K562 (cell line): ENCODE data around the gene SRSF11. TPM values are rescaled to one million over a fixed set of nuclear protein-coding genes. Genes with fewer than 3 reads are reported as not detected.

Experiments used
- ATAC-seq: fragments of 200-7000 bp; cut with Tn5 transposase; 3 replicates; pipeline ENCODE4 v1.9.1; 2020; ENCODE audit warnings: moderate library complexity
- BruUV-seq: library from RNA; stranded (reverse); fragments of 400-500 nt; replicated peaks from 2 replicates; lab custom pipeline; 2021; lab: Mats Ljungman, UMichigan
- CTCF ChIA-PET: fragments of 300-600 bp; formaldehyde crosslinking; extraction: SDS; loops from one replicate; lab custom pipeline; 2021; ENCODE audit warnings: low intra/inter-chr PET ratio; lab: Yijun Ruan, JAX
- POLR2A ChIA-PET: fragments of 300-600, 350-650 bp; sonication (Branson Sonifier 250); formaldehyde crosslinking; extraction: SDS; loops from one replicate; lab custom pipeline; 2021; ENCODE audit warnings: antibody characterized with exemption, inconsistent platforms; lab: Yijun Ruan, JAX
- DNase-seq, 4 experiments: peaks; one replicate each; pipeline versions ENCODE4 v3.0.0 to v3.0.0-alpha.2; 2011 to 2018; ENCODE audit warnings: low spot score in 3 of 4, mixed read lengths in 3 of 4; ENCODE audit errors: extremely low read depth in 1 of 4
- FAIRE-seq: peaks from 2 replicates; lab custom pipeline; 2011; peaks lifted over from hg19 to GRCh38; lab: Jason Lieb, UNC
- H2AFZ ChIP-seq: 2 replicates; pipeline ENCODE4 v1.6.0; 2011; ENCODE audit warnings: low read depth, low read length, control low read depth, inconsistent platforms
- H3K27ac ChIP-seq: fragments of 200-600 bp; 3 replicates; pipeline ENCODE4 v1.8.0; 2011; ENCODE audit warnings: low read depth, mild to moderate bottlenecking, control low read depth, inconsistent platforms, low read length, moderate library complexity, mixed read lengths; ENCODE audit errors: extremely low read depth
- H3K27me3 ChIP-seq, 2 experiments: fragments of 300-600 bp in 1 of 2; 2 replicates in 1 of 2; 3 replicates in 1 of 2; pipeline versions ENCODE4 v1.6.0 to v1.8.0; 2011; ENCODE audit warnings: inconsistent platforms in 2 of 2, low read length in 2 of 2, mild to moderate bottlenecking in 1 of 2, mixed read lengths in 1 of 2, moderate library complexity in 1 of 2; ENCODE audit not compliant: control insufficient read depth in 2 of 2, insufficient read depth in 2 of 2
- H3K36me3 ChIP-seq: fragments of 300-600 bp; 3 replicates; pipeline ENCODE4 v1.8.0; 2011; ENCODE audit warnings: mild to moderate bottlenecking, low read length, inconsistent platforms; ENCODE audit not compliant: control insufficient read depth, insufficient read depth
- H3K4me1 ChIP-seq, 2 experiments: fragments of 200-600 bp in 1 of 2; replicated peaks in 1 of 2; 2 replicates in 1 of 2; 3 replicates in 1 of 2; pipeline versions ENCODE4 v1.5.1 to v1.8.0; 2011; ENCODE audit warnings: inconsistent platforms in 2 of 2, low read length in 2 of 2, mild to moderate bottlenecking in 1 of 2, mixed read lengths in 1 of 2, moderate library complexity in 1 of 2; ENCODE audit not compliant: control insufficient read depth in 2 of 2, insufficient read depth in 2 of 2
- H3K4me2 ChIP-seq: 2 replicates; pipeline ENCODE4 v1.6.1; 2011; ENCODE audit warnings: low read length, control low read depth, inconsistent platforms, mixed read lengths; ENCODE audit not compliant: insufficient read depth
- H3K4me3 ChIP-seq: fragments of 200-600 bp; sonication (generic), shearing (Covaris generic); 2 replicates; pipeline ENCODE4 v1.5.1; 2016; ENCODE audit warnings: control low read depth, inconsistent platforms
- H3K79me2 ChIP-seq: fragments of 200-600 bp; 3 replicates; pipeline ENCODE4 v1.8.0; 2011; ENCODE audit warnings: low read length, inconsistent platforms; ENCODE audit not compliant: control insufficient read depth, insufficient read depth
- H3K9ac ChIP-seq, 2 experiments: 2 replicates each; pipeline versions ENCODE4 v1.6.0 to v1.6.1; 2011; ENCODE audit warnings: low read depth in 2 of 2, low read length in 2 of 2, control low read depth in 1 of 2, inconsistent platforms in 1 of 2, mild to moderate bottlenecking in 1 of 2, mixed read lengths in 1 of 2; ENCODE audit not compliant: insufficient read depth in 1 of 2
- H3K9me1 ChIP-seq: one replicate; pipeline ENCODE4 v1.6.0; 2011; ENCODE audit warnings: inconsistent platforms, mild to moderate bottlenecking, low read length, moderate library complexity; ENCODE audit not compliant: control insufficient read depth, insufficient read depth
- H3K9me3 ChIP-seq: replicated peaks from 2 replicates; pipeline ENCODE4 v1.5.1; 2011; ENCODE audit warnings: low read depth, low read length, inconsistent platforms; ENCODE audit not compliant: control insufficient read depth, insufficient read depth
- H4K20me1 ChIP-seq: replicated peaks from 2 replicates; pipeline ENCODE4 v1.6.1; 2011; ENCODE audit warnings: low read length, inconsistent platforms, mixed read lengths; ENCODE audit not compliant: control insufficient read depth, insufficient read depth
- WGBS: fragments of 100-300 bp; shearing (Covaris generic); methylation state at CpG from one replicate; pipeline ENCODE4 v1.1.6; 2016; ENCODE audit warnings: low coverage, mixed read lengths; ENCODE audit not compliant: insufficient coverage; ENCODE audit errors: missing lambda C conversion rate; 5-methylcytosine and 5-hydroxymethylcytosine counted together
- in situ Hi-C: fragments of 300-500 bp; cut with MboI; formaldehyde crosslinking; loops from 4 replicates; pipeline ENCODE4 v1.15.0; 2018; ENCODE audit warnings: inconsistent platforms, mixed read lengths
- intact Hi-C: fragments of 100-400 bp; cut with micrococcal nuclease; formaldehyde crosslinking; loops from 2 replicates; pipeline ENCODE4 v1.14.2; 2022
- polyA plus RNA-seq, 8 experiments: library from polyadenylated mRNA; depleted of rRNA in 4 of 8; stranded (reverse) in 5 of 8; unstranded in 3 of 8; fragments of >200 nt; fragmentation: Nextera tagmentation in 2 of 8; fragmentation: Illumina TruSeq in 1 of 8; extraction: Ambion mirVana in 2 of 8; extraction: Trizol in 1 of 8; gene quantifications; 2 replicates each; pipeline versions ENCODE4 v1.2.1 to v1.2.3, GENCODE V29; 2011 to 2014; ENCODE audit warnings: inconsistent platforms in 1 of 8, missing spikeins in 1 of 8
- total RNA-seq, 7 experiments: library from RNA; depleted of rRNA in 6 of 7; stranded (reverse); fragments of >200 nt in 6 of 7; fragmentation: Illumina TruSeq in 2 of 7; extraction: Trizol in 2 of 7; gene quantifications; 2 replicates each; pipeline versions ENCODE4 v1.2.1 to v1.2.3, GENCODE V29; 2011 to 2021; ENCODE audit warnings: low replicate concordance in 1 of 7
- TF ChIP-seq, protein P1 (sequence below): fragments of 200-600 bp; sonication (generic); IDR thresholded peaks from one replicate; pipeline ENCODE4 v1.6.1; 2012; ENCODE audit warnings: mild to moderate bottlenecking, low read depth, low read length, inconsistent platforms

Gene SRSF11
- total and polyA plus RNA-seq, 9 of the 15 experiments (the other 6 are each of a cell fraction or from before 2014, with no cell fraction given): 76.9 to 418 (median 190) TPM

DNA sequence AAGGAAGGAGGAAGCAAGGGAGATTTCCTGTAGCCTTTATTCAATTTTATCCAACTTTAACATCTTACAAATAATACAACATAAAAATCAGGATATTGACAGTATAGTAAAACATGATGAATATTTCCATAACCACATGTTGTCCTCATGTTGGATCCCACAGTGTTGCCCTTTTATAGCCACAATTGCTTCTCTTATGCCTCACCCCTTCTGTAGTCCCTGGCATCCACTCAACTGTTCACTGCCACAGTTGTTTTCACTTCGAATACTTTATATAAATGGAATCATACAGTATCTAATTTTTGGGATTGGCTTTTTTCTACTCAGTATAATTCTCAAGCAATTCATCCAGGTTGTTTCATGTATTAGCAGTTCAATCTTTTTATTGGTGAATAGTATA is 44.8 kb downstream of the SRSF11 start:
- in situ Hi-C loops: no loop called here

More for the DNA sequence above, 44.8 kb downstream of the SRSF11 start:
- Histone ChIP-seq H3K9me3 (no peaks in the 10 kb centered on the region), H3K27ac (no peak overlapping the region), H3K9ac (no peak overlapping the region), H3K4me3 (no peak overlapping the region), H3K27me3 (no peaks in the 10 kb centered on the region), H4K20me1 (no peaks in the 10 kb centered on the region), H3K36me3 (peaks cover 27% of the 10 kb centered on the region; the same call in 2 of the 3 replicates), H2AFZ (no peak overlapping the region), H3K79me2 (no peaks in the 10 kb centered on the region), H3K4me1 (no peaks in the 10 kb centered on the region; a peak in 1 of 5 replicates), H3K9me1 (no peaks in the 10 kb centered on the region), H3K4me2 (no peak overlapping the region)
- no peak for FAIRE-seq
- CTCF ChIA-PET: no interaction called here
- intact Hi-C loops: no loop called here
- no peak for DNase-seq
- no peak; the same call in 2 of the 3 replicates for ATAC-seq
- TF ChIP-seq, protein P1, sequence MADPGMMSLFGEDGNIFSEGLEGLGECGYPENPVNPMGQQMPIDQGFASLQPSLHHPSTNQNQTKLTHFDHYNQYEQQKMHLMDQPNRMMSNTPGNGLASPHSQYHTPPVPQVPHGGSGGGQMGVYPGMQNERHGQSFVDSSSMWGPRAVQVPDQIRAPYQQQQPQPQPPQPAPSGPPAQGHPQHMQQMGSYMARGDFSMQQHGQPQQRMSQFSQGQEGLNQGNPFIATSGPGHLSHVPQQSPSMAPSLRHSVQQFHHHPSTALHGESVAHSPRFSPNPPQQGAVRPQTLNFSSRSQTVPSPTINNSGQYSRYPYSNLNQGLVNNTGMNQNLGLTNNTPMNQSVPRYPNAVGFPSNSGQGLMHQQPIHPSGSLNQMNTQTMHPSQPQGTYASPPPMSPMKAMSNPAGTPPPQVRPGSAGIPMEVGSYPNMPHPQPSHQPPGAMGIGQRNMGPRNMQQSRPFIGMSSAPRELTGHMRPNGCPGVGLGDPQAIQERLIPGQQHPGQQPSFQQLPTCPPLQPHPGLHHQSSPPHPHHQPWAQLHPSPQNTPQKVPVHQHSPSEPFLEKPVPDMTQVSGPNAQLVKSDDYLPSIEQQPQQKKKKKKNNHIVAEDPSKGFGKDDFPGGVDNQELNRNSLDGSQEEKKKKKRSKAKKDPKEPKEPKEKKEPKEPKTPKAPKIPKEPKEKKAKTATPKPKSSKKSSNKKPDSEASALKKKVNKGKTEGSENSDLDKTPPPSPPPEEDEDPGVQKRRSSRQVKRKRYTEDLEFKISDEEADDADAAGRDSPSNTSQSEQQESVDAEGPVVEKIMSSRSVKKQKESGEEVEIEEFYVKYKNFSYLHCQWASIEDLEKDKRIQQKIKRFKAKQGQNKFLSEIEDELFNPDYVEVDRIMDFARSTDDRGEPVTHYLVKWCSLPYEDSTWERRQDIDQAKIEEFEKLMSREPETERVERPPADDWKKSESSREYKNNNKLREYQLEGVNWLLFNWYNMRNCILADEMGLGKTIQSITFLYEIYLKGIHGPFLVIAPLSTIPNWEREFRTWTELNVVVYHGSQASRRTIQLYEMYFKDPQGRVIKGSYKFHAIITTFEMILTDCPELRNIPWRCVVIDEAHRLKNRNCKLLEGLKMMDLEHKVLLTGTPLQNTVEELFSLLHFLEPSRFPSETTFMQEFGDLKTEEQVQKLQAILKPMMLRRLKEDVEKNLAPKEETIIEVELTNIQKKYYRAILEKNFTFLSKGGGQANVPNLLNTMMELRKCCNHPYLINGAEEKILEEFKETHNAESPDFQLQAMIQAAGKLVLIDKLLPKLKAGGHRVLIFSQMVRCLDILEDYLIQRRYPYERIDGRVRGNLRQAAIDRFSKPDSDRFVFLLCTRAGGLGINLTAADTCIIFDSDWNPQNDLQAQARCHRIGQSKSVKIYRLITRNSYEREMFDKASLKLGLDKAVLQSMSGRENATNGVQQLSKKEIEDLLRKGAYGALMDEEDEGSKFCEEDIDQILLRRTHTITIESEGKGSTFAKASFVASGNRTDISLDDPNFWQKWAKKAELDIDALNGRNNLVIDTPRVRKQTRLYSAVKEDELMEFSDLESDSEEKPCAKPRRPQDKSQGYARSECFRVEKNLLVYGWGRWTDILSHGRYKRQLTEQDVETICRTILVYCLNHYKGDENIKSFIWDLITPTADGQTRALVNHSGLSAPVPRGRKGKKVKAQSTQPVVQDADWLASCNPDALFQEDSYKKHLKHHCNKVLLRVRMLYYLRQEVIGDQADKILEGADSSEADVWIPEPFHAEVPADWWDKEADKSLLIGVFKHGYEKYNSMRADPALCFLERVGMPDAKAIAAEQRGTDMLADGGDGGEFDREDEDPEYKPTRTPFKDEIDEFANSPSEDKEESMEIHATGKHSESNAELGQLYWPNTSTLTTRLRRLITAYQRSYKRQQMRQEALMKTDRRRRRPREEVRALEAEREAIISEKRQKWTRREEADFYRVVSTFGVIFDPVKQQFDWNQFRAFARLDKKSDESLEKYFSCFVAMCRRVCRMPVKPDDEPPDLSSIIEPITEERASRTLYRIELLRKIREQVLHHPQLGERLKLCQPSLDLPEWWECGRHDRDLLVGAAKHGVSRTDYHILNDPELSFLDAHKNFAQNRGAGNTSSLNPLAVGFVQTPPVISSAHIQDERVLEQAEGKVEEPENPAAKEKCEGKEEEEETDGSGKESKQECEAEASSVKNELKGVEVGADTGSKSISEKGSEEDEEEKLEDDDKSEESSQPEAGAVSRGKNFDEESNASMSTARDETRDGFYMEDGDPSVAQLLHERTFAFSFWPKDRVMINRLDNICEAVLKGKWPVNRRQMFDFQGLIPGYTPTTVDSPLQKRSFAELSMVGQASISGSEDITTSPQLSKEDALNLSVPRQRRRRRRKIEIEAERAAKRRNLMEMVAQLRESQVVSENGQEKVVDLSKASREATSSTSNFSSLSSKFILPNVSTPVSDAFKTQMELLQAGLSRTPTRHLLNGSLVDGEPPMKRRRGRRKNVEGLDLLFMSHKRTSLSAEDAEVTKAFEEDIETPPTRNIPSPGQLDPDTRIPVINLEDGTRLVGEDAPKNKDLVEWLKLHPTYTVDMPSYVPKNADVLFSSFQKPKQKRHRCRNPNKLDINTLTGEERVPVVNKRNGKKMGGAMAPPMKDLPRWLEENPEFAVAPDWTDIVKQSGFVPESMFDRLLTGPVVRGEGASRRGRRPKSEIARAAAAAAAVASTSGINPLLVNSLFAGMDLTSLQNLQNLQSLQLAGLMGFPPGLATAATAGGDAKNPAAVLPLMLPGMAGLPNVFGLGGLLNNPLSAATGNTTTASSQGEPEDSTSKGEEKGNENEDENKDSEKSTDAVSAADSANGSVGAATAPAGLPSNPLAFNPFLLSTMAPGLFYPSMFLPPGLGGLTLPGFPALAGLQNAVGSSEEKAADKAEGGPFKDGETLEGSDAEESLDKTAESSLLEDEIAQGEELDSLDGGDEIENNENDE: no peak
- no TSS peak for BruUV-seq
- WGBS: 86% methylated on average over 1 of the region's 1 CpG
- POLR2A ChIA-PET: no interaction called here
